ENCODE data around the gene RALGAPB. TPM values are rescaled to one million over a fixed set of nuclear protein-coding genes. Genes with fewer than 3 reads are reported as not detected.

The RALGAPB gene
- total RNA-seq, 2 experiments from 2014 or later: 30.4 to 31.9 TPM

DNA sequence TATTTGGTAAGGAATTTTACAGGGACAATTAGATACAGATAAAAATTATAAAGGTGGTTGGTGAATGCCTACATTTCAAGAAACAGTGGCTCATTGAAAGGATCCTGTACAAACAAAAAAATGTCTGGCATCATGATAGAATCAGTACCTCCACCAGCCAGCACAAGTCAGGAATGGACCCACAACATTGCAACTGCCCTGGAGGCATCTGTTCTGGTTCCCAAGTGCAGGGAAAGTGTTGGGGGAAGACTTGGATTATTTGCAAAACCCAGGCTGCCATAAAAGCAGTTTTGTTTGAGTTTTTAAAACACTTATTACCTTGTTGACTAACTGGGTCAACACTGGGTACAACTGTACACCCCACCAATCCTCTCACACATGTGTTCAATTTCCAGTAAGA lies 153.3 kb downstream of the RALGAPB start:
- ATAC-seq (ENCODE audit: poor library complexity): no peak
- Histone ChIP-seq H3K36me3 (ENCODE audit: insufficient read depth, low read length) (no peaks in the 10 kb centered on the region), H3K4me1 (ENCODE audit: insufficient read depth, low read length) (no peaks in the 10 kb centered on the region), H3K27ac (ENCODE audit: low read depth in 1 of 2, low read length in 2 of 2) (no peak overlapping the region), H3K27me3 (ENCODE audit: control insufficient read depth in 1 of 2, insufficient read depth in 2 of 2, low read length in 2 of 2) (peaks cover 0 to 6% of the 10 kb centered on the region in 2 experiments), H3K9me3 (ENCODE audit: control insufficient read depth in 1 of 2, insufficient read depth in 1 of 2, low read length in 2 of 2) (peaks cover 0 to 6% of the 10 kb centered on the region in 2 experiments), H3K4me3 (ENCODE audit: low read length) (no peak overlapping the region)
- CTCF ChIA-PET: no interaction called here
- H3K36me3 Mint-ChIP-seq (ENCODE audit: low read depth): no peaks in the 10 kb centered on the region
- POLR2A ChIA-PET: no interaction called here
- TF ChIP-seq, protein P1, sequence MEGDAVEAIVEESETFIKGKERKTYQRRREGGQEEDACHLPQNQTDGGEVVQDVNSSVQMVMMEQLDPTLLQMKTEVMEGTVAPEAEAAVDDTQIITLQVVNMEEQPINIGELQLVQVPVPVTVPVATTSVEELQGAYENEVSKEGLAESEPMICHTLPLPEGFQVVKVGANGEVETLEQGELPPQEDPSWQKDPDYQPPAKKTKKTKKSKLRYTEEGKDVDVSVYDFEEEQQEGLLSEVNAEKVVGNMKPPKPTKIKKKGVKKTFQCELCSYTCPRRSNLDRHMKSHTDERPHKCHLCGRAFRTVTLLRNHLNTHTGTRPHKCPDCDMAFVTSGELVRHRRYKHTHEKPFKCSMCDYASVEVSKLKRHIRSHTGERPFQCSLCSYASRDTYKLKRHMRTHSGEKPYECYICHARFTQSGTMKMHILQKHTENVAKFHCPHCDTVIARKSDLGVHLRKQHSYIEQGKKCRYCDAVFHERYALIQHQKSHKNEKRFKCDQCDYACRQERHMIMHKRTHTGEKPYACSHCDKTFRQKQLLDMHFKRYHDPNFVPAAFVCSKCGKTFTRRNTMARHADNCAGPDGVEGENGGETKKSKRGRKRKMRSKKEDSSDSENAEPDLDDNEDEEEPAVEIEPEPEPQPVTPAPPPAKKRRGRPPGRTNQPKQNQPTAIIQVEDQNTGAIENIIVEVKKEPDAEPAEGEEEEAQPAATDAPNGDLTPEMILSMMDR (IDR thresholded peaks at IDR 0.05): no peak
- no peak for DNase-seq
- no peaks in the 10 kb centered on the region for H3K9me3 Mint-ChIP-seq
- intact Hi-C loops (cut with DNase I, micrococcal nuclease): no loop called here
- H3K27me3 Mint-ChIP-seq: peaks cover 9% of the 10 kb centered on the region
- H3K27ac Mint-ChIP-seq: no peak overlapping the region
- H3K4me3 Mint-ChIP-seq: no peak overlapping the region
- no peaks in the 10 kb centered on the region for H3K4me1 Mint-ChIP-seq (ENCODE audit: low read depth)

DNA sequence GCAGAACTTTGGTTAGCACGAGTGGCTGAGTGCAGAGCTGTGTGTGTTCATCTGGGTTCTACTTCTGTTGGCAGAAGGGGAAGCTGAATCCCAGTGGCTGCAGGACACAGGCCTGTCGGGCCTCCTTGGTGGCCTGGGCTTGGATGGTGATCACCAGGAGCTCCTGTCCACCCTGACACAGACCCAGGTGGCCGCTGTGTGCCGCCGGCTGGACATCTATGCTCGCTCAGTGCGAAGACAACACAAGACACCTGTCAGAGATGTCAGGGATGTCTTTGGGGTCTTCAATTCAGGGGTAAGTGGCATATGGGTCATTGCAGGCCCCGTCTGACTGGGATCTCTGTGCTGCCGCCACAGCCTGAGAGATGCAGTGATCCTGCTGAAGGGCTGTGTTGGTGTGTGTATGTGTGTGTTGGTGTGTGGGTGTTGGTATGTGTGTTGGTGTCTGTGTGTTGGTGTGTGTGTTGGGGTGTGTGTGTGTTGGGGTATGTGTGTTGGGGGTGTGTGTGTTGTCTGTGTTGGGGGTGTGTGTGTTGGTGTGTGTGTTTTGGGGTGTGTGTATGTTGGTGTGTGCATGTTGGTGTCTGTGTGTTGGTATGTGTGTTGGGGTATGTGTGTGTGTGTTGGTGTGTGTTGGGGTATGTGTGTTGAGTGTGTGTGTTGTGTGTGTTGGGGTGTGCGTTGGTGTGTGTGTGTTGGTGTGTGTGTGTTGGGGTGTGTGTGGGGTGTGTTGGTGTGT lies 154.4 kb downstream of the RALGAPB start:
- H3K4me3 ChIP-seq (ENCODE audit: low read length): no peak overlapping the region
- H3K27ac Mint-ChIP-seq: no peak overlapping the region
- H3K4me1 Mint-ChIP-seq (ENCODE audit: low read depth): no peaks in the 10 kb centered on the region
- H3K9me3 ChIP-seq (ENCODE audit: control insufficient read depth in 1 of 2, insufficient read depth in 1 of 2, low read length in 2 of 2): peaks cover 0 to 6% of the 10 kb centered on the region in 2 experiments
- POLR2A ChIA-PET: no interaction called here
- TF ChIP-seq, protein P1 (IDR thresholded peaks at IDR 0.05): no peak
- no peaks in the 10 kb centered on the region for H3K36me3 ChIP-seq (ENCODE audit: insufficient read depth, low read length)
- peaks cover 9% of the 10 kb centered on the region for H3K27me3 Mint-ChIP-seq
- CTCF ChIA-PET: no interaction called here
- H3K4me1 ChIP-seq (ENCODE audit: insufficient read depth, low read length): no peaks in the 10 kb centered on the region
- ATAC-seq (ENCODE audit: poor library complexity): no peak
- intact Hi-C loops (cut with DNase I, micrococcal nuclease): no loop called here
- H3K4me3 Mint-ChIP-seq: no peak overlapping the region
- H3K27me3 ChIP-seq (ENCODE audit: control insufficient read depth in 1 of 2, insufficient read depth in 2 of 2, low read length in 2 of 2): peaks cover 0 to 2% of the 10 kb centered on the region in 2 experiments
- H3K36me3 Mint-ChIP-seq (ENCODE audit: low read depth): no peaks in the 10 kb centered on the region
- no peak overlapping the region for H3K27ac ChIP-seq (ENCODE audit: low read depth in 1 of 2, low read length in 2 of 2)
- DNase-seq: no peak
- H3K9me3 Mint-ChIP-seq: no peaks in the 10 kb centered on the region

Small RNA genes within 50 kb of the gene (microRNA-seq; reads per million reads assigned to microRNA genes)
- not detected for gene MIR548O2 (ENCODE audit: borderline microRNAs expressed, borderline replicate concordance)

Other genes starting within 250 kb of the RALGAPB start
- not detected for gene KIAA1755, start 212.1 kb upstream of the RALGAPB start, total RNA-seq
- under 1 TPM in 1 of 2 experiments, not detected in 1; 0.14 TPM for gene BPI, start 168.7 kb upstream of the RALGAPB start, total RNA-seq
- gene LBP, start 126.4 kb upstream of the RALGAPB start, total RNA-seq: not detected
- 10 to 100 TPM; 94.1 to 99.3 TPM for gene SNHG17, start 37.5 kb upstream of the RALGAPB start, total RNA-seq
- not detected for gene ADIG, start 108.4 kb downstream of the RALGAPB start, total RNA-seq
- not detected for gene ARHGAP40, start 129.0 kb downstream of the RALGAPB start, total RNA-seq

Measured in CD4-positive, alpha-beta T cell (primary cell).